Smooth muscle cell (in vitro differentiated cells): ENCODE data around the gene RALGAPA1. TPM values are rescaled to one million over a fixed set of nuclear protein-coding genes. Genes with fewer than 3 reads are reported as not detected.

ENCODE experiments used
- DNase-seq: peaks from one replicate; lab custom pipeline; 2025; ENCODE audit not compliant: unreplicated experiment; lab: John Stamatoyannopoulos, UW
- H2AFZ ChIP-seq: fragments of 200-600 bp; sonication (generic); 2 replicates; pipeline ENCODE4 v1.6.0; 2016; ENCODE audit warnings: antibody characterized with exemption, low read depth, mild to moderate bottlenecking
- H3F3A ChIP-seq: fragments of 200-600 bp; sonication (generic); 2 replicates; pipeline ENCODE4 v1.6.0; 2017; ENCODE audit warnings: antibody characterized with exemption, low read depth
- H3K27ac ChIP-seq: fragments of 200-600 bp; sonication (generic); 2 replicates; pipeline ENCODE4 v1.5.1; 2016; ENCODE audit warnings: low read depth, mild to moderate bottlenecking
- H3K27me3 ChIP-seq: fragments of 200-600 bp; sonication (generic); 2 replicates; pipeline ENCODE4 v1.6.1; 2016; ENCODE audit warnings: low read depth, mild to moderate bottlenecking
- H3K36me3 ChIP-seq: fragments of 200-600 bp; sonication (generic); 2 replicates; pipeline ENCODE4 v1.5.1; 2016; ENCODE audit warnings: low read depth
- H3K4me1 ChIP-seq: fragments of 200-600 bp; sonication (generic); 2 replicates; pipeline ENCODE4 v1.5.1; 2016; ENCODE audit warnings: low read depth
- H3K4me2 ChIP-seq: fragments of 200-600 bp; sonication (generic); 2 replicates; pipeline ENCODE4 v1.6.0; 2016; ENCODE audit warnings: mild to moderate bottlenecking
- H3K4me3 ChIP-seq: fragments of 200-600 bp; sonication (generic); 2 replicates; pipeline ENCODE4 v1.5.1; 2016; ENCODE audit warnings: mild to moderate bottlenecking
- H3K79me2 ChIP-seq: fragments of 200-600 bp; sonication (generic); 2 replicates; pipeline ENCODE4 v1.6.0; 2016; ENCODE audit warnings: low read depth, mild to moderate bottlenecking
- H3K9ac ChIP-seq: fragments of 200-600 bp; sonication (generic); 2 replicates; pipeline ENCODE4 v1.6.0; 2016; ENCODE audit warnings: low read depth
- H3K9me3 ChIP-seq: fragments of 200-600 bp; sonication (generic); replicated peaks from 2 replicates; pipeline ENCODE4 v1.5.1; 2016; ENCODE audit warnings: low read depth
- H4K20me1 ChIP-seq: fragments of 200-600 bp; sonication (generic); 2 replicates; pipeline ENCODE4 v1.6.0; 2016; ENCODE audit warnings: low read depth
- WGBS: methylation state at CpG from one replicate; pipeline ENCODE4 v1.1.7; 2016; ENCODE audit warnings: low lambda C conversion rate; 5-methylcytosine and 5-hydroxymethylcytosine counted together
- polyA plus RNA-seq: library from polyadenylated mRNA; unstranded; fragments of >200 nt; fragmentation: Nextera tagmentation; extraction: Ambion mirVana; gene quantifications from 2 replicates; pipeline ENCODE4 v1.2.1, GENCODE V29; 2016
- total RNA-seq: library from RNA; depleted of rRNA; stranded (reverse); fragments of >200 nt; gene quantifications from 2 replicates; pipeline ENCODE4 v1.2.3, GENCODE V29; 2014
- TF ChIP-seq, protein P1 (sequence below): fragments of 200-600 bp; sonication (generic); IDR thresholded peaks from 2 replicates; pipeline ENCODE4 v1.5.1; 2017; ENCODE audit warnings: borderline replicate concordance, mild to moderate bottlenecking, antibody characterized with exemption; ENCODE audit not compliant: insufficient read depth, poor library complexity, severe bottlenecking

RALGAPA1 gene
- total and polyA plus RNA-seq, 2 experiments from 2014 or later = 5.4 to 25.4 TPM

DNA sequence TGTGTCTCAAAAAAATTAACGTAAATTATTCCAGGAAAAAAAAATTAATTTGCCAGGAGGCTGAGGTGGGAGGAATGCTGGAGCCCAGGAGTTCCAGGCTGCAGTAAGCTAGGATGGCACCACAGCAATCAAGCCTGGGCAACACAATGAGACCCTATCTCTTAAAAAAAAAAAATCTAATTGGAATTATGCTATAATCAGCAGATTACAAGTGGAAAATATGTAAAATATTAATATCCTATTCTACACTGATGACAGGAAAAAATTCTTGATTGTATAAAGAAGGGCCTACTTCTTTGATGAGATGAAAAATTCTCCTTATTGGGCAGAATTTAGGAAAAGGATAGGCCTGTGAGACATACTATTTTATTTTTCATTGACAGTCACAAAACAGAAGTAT, 114.0 kb downstream of the RALGAPA1 start:
- no peak for DNase-seq
- Histone ChIP-seq H3K79me2 (no peaks in the 10 kb centered on the region), H3K27ac (no peak overlapping the region), H3F3A (no peaks in the 10 kb centered on the region), H3K9ac (no peak overlapping the region), H2AFZ (no peak overlapping the region), H3K9me3 (no peaks in the 10 kb centered on the region), H3K4me3 (no peak overlapping the region), H3K36me3 (no peaks in the 10 kb centered on the region), H4K20me1 (no peaks in the 10 kb centered on the region), H3K4me2 (no peak overlapping the region), H3K27me3 (no peaks in the 10 kb centered on the region), H3K4me1 (no peaks in the 10 kb centered on the region)
- TF ChIP-seq, protein P1, sequence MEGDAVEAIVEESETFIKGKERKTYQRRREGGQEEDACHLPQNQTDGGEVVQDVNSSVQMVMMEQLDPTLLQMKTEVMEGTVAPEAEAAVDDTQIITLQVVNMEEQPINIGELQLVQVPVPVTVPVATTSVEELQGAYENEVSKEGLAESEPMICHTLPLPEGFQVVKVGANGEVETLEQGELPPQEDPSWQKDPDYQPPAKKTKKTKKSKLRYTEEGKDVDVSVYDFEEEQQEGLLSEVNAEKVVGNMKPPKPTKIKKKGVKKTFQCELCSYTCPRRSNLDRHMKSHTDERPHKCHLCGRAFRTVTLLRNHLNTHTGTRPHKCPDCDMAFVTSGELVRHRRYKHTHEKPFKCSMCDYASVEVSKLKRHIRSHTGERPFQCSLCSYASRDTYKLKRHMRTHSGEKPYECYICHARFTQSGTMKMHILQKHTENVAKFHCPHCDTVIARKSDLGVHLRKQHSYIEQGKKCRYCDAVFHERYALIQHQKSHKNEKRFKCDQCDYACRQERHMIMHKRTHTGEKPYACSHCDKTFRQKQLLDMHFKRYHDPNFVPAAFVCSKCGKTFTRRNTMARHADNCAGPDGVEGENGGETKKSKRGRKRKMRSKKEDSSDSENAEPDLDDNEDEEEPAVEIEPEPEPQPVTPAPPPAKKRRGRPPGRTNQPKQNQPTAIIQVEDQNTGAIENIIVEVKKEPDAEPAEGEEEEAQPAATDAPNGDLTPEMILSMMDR = no peak
- WGBS = 89% methylated on average over 1 of the region's 1 CpG

DNA sequence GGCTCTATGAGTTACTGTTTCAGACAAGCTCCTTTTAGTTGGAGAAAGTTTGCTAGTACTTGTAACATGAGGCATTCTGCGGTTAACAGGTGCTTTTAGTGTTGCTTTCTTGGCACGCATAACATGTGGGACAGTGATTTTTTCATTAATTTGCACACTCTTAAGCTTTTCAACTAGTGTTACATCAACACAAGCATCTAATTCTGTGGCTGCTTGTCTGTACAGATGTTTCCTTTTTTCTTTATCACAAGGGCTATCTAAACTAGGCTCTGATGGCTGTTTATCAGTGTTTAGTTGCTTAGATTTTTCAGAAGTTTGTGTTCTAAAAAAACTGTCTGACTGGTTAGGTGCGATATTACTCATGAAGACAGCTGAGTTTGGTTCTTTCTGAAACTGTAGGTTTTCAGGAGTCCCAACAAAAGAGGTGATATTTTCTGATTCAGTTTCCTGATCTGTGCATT, 120.1 kb downstream of the RALGAPA1 start:
- H3K9me3 ChIP-seq = no peaks in the 10 kb centered on the region

DNA sequence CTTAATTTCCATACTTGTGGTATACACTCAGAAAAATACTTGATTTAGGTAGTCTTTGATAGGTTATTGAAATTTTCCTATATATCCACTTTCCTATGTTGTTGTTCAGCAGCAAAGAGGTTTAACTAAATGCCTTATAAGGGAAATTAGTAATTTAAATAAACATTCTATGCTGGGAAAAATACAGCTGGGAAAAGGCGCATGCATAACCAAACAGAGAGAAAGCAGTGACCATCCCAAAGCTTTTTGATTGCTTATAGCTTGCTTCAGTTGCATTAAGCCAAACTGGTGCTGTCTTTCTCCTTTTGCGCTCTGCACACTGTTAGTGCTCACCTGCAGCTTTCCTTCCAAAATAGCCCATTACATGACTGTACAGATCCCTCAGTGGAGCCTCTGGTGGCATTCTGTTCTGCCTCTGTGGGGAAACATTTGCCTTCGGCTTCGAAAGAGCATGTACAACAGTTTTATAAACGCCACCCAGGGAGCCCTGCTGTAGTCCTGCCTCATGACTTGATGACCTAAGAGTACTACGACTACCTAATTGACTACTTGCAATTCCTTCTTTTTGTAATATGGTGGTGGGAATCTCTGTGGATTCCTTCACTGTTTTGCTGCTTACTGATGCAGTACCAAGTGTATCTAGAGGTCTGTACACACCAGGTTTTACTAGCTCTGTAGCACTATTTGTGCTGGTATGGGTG, 120.8 kb downstream of the RALGAPA1 start:
- H3K4me1 ChIP-seq = no peaks in the 10 kb centered on the region
- no peak overlapping the region for H3K4me2 ChIP-seq
- DNase-seq = no peak
- H2AFZ ChIP-seq = no peak overlapping the region
- H3K27me3 ChIP-seq = no peaks in the 10 kb centered on the region
- H3K27ac ChIP-seq = no peak overlapping the region
- H3K9ac ChIP-seq = no peak overlapping the region
- TF ChIP-seq, protein P1 = no peak
- H4K20me1 ChIP-seq = no peaks in the 10 kb centered on the region
- H3K79me2 ChIP-seq = no peaks in the 10 kb centered on the region
- no peaks in the 10 kb centered on the region for H3F3A ChIP-seq
- H3K9me3 ChIP-seq = no peaks in the 10 kb centered on the region
- 92% methylated on average over 6 of the region's 6 CpGs for WGBS
- no peaks in the 10 kb centered on the region for H3K36me3 ChIP-seq
- no peak overlapping the region for H3K4me3 ChIP-seq

More for the DNA sequence above, 120.1 kb downstream of the RALGAPA1 start:
- TF ChIP-seq, protein P1 = no peak
- Histone ChIP-seq H3K4me2 (no peak overlapping the region), H3K4me1 (no peaks in the 10 kb centered on the region), H3K79me2 (no peaks in the 10 kb centered on the region), H3K27me3 (no peaks in the 10 kb centered on the region), H4K20me1 (no peaks in the 10 kb centered on the region), H3K4me3 (no peak overlapping the region), H2AFZ (no peak overlapping the region), H3K36me3 (no peaks in the 10 kb centered on the region), H3K9ac (no peak overlapping the region), H3K27ac (no peak overlapping the region), H3F3A (no peaks in the 10 kb centered on the region)
- DNase-seq = no peak
- WGBS = 99% methylated on average over 3 of the region's 3 CpGs
